K562 (cell line): Measurements from ENCODE around the gene SERTAD1. TPM values are rescaled to one million over a fixed set of nuclear protein-coding genes. Genes with fewer than 3 reads are reported as not detected.

ENCODE experiments used
- BCOR ChIP-seq: fragments of 450-650 bp; IDR thresholded peaks from 2 replicates; pipeline ENCODE4 v1.6.1; 2016
- CBFB ChIP-seq: sonication (generic); formaldehyde crosslinking; IDR thresholded peaks from 2 replicates; pipeline ENCODE4 v1.4.0; 2020; ENCODE audit warnings: mild to moderate bottlenecking, missing genetic modification reagents
- CREM ChIP-seq: IDR thresholded peaks from 2 replicates; pipeline ENCODE4 v1.6.1; 2014; ENCODE audit warnings: antibody characterized with exemption, low read depth
- ELF2 ChIP-seq: fragments of 250-450 bp; sonication (Bioruptor Pico); IDR thresholded peaks from 2 replicates; pipeline ENCODE4 v1.5.0; 2021; ENCODE audit warnings: mild to moderate bottlenecking
- GABPB1 ChIP-seq: sonication (generic); formaldehyde crosslinking; IDR thresholded peaks from 2 replicates; pipeline ENCODE4 v1.8.0; 2022; ENCODE audit warnings: mild to moderate bottlenecking, missing genetic modification reagents
- MTA1 ChIP-seq: fragments of 450-650 bp; IDR thresholded peaks from 2 replicates; pipeline ENCODE4 v1.6.1; 2017; ENCODE audit warnings: borderline replicate concordance
- NCOA1 ChIP-seq: fragments of 450-650 bp; IDR thresholded peaks from 2 replicates; pipeline ENCODE4 v1.6.1; 2016; ENCODE audit warnings: low read depth
- NKRF ChIP-seq: fragments of 450-650 bp; IDR thresholded peaks from 2 replicates; pipeline ENCODE4 v1.6.1; 2016; ENCODE audit warnings: borderline replicate concordance
- PBX2 ChIP-seq, 2 experiments: IDR thresholded peaks in 1 of 2; conservative IDR thresholded peaks in 1 of 2; 2 replicates each; pipeline ENCODE4 v1.6.1; 2016; ENCODE audit warnings: low read depth in 2 of 2, mild to moderate bottlenecking in 1 of 2, missing compliant biosample characterization in 1 of 2, missing genetic modification characterization in 1 of 2, moderate library complexity in 1 of 2
- PHF20 ChIP-seq: fragments of 450-650 bp; IDR thresholded peaks from 2 replicates; pipeline ENCODE4 v1.6.1; 2018; ENCODE audit not compliant: partially characterized antibody
- PRMT5 ChIP-seq: sonication (generic); formaldehyde crosslinking; IDR thresholded peaks from 2 replicates; pipeline ENCODE4 v1.5.0; 2020; ENCODE audit warnings: missing genetic modification reagents
- RHOXF2B ChIP-seq: fragments of 250-450 bp; sonication (Bioruptor Pico); conservative IDR thresholded peaks from 2 replicates; pipeline ENCODE4 v1.5.1; 2021
- TAF7 ChIP-seq: fragments of 450-650 bp; IDR thresholded peaks from 2 replicates; pipeline ENCODE4 v1.6.1; 2016; ENCODE audit warnings: missing genetic modification characterization, missing compliant biosample characterization
- polyA plus RNA-seq, 8 experiments: library from polyadenylated mRNA; depleted of rRNA in 4 of 8; stranded (reverse) in 5 of 8; unstranded in 3 of 8; fragments of >200 nt; fragmentation: Nextera tagmentation in 2 of 8; fragmentation: Illumina TruSeq in 1 of 8; extraction: Ambion mirVana in 2 of 8; extraction: Trizol in 1 of 8; gene quantifications; 2 replicates each; pipeline versions ENCODE4 v1.2.1 to v1.2.3, GENCODE V29; 2011 to 2014; ENCODE audit warnings: inconsistent platforms in 1 of 8, missing spikeins in 1 of 8
- total RNA-seq, 7 experiments: library from RNA; depleted of rRNA in 6 of 7; stranded (reverse); fragments of >200 nt in 6 of 7; fragmentation: Illumina TruSeq in 2 of 7; extraction: Trizol in 2 of 7; gene quantifications; 2 replicates each; pipeline versions ENCODE4 v1.2.1 to v1.2.3, GENCODE V29; 2011 to 2021; ENCODE audit warnings: low replicate concordance in 1 of 7
- TF ChIP-seq, protein P1 (sequence below), 2 experiments: fragments of 450-650 bp; formaldehyde crosslinking in 1 of 2; IDR thresholded peaks; 2 replicates each; pipeline versions ENCODE4 v1.4.0 to v1.6.1; 2014 to 2020; ENCODE audit warnings: mild to moderate bottlenecking in 2 of 2, borderline replicate concordance in 1 of 2, low read depth in 1 of 2

SERTAD1 gene
- total and polyA plus RNA-seq, 9 of the 15 experiments (the other 6 are each of a cell fraction or from before 2014, with no cell fraction given): 0.15 to 8.7 (median 4.9) TPM

- TF ChIP-seq, protein P1, sequence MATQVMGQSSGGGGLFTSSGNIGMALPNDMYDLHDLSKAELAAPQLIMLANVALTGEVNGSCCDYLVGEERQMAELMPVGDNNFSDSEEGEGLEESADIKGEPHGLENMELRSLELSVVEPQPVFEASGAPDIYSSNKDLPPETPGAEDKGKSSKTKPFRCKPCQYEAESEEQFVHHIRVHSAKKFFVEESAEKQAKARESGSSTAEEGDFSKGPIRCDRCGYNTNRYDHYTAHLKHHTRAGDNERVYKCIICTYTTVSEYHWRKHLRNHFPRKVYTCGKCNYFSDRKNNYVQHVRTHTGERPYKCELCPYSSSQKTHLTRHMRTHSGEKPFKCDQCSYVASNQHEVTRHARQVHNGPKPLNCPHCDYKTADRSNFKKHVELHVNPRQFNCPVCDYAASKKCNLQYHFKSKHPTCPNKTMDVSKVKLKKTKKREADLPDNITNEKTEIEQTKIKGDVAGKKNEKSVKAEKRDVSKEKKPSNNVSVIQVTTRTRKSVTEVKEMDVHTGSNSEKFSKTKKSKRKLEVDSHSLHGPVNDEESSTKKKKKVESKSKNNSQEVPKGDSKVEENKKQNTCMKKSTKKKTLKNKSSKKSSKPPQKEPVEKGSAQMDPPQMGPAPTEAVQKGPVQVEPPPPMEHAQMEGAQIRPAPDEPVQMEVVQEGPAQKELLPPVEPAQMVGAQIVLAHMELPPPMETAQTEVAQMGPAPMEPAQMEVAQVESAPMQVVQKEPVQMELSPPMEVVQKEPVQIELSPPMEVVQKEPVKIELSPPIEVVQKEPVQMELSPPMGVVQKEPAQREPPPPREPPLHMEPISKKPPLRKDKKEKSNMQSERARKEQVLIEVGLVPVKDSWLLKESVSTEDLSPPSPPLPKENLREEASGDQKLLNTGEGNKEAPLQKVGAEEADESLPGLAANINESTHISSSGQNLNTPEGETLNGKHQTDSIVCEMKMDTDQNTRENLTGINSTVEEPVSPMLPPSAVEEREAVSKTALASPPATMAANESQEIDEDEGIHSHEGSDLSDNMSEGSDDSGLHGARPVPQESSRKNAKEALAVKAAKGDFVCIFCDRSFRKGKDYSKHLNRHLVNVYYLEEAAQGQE (IDR thresholded peaks at IDR 0.05; ENCODE audit: borderline replicate concordance): 0 out of 2 replicates have a peak, but pooled peaks have one; percentile 11
- TF ChIP-seq, protein P1 (CRISPR knock-in tag; IDR thresholded peaks at IDR 0.05; ENCODE audit: low read depth): no peak
- TF ChIP-seq CREM: peak; percentile 2; the same call in 1 of the 2 replicates
- no peak for TF ChIP-seq ELF2 (CRISPR knock-in tag)
- TF ChIP-seq PRMT5 (CRISPR knock-in tag): no peak
- TF ChIP-seq CBFB (CRISPR knock-in tag): no peak
- TF ChIP-seq PHF20: no peak
- no peak for TF ChIP-seq TAF7 (tag)
- TF ChIP-seq PBX2 (CRISPR knock-in tag; IDR thresholded peaks at IDR 0.05; ENCODE audit: low read depth): no peak
- no peak for TF ChIP-seq PBX2 (tag; conservative IDR thresholded peaks at IDR 0.05; ENCODE audit: low read depth)
- peak; percentile 52; the same call in 1 of the 2 replicates for TF ChIP-seq NCOA1
- peak; percentile 66 for TF ChIP-seq MTA1
- TF ChIP-seq GABPB1: 0 out of 2 replicates have a peak, but pooled peaks have one; percentile 6
- peak; percentile 38; the same call in 1 of the 2 replicates for TF ChIP-seq BCOR
- TF ChIP-seq NKRF: peak; percentile 93
- 0 out of 2 replicates have a peak, but pooled peaks have one; percentile 36 for TF ChIP-seq RHOXF2B (CRISPR knock-in tag)
Observed at GRCh38 chr19:40466219-40466984, 40.6 kb upstream of the SERTAD1 start (continued).
